Osteoblast (primary cell): ENCODE results near the gene PLAGL2. TPM values are rescaled to one million over a fixed set of nuclear protein-coding genes. Genes with fewer than 3 reads are reported as not detected.

ENCODE experiments used
- DNase-seq: peaks from one replicate; pipeline ENCODE4 v3.0.0; 2011; ENCODE audit warnings: low spot score, mixed read lengths; ENCODE audit not compliant: insufficient read length; ENCODE audit errors: missing footprints
- H2AFZ ChIP-seq: 2 replicates; pipeline ENCODE4 v1.6.0; 2011; ENCODE audit warnings: mild to moderate bottlenecking, low read length
- H3K27ac ChIP-seq: 2 replicates; pipeline ENCODE4 v1.5.1; 2011; ENCODE audit warnings: mild to moderate bottlenecking, low read depth, low read length, moderate library complexity
- H3K27me3 ChIP-seq: 2 replicates; pipeline ENCODE4 v1.6.0; 2012; ENCODE audit warnings: mild to moderate bottlenecking, control low read depth, inconsistent platforms, low read length, moderate library complexity; ENCODE audit not compliant: insufficient read depth
- H3K36me3 ChIP-seq: 2 replicates; pipeline ENCODE4 v1.5.1; 2011; ENCODE audit warnings: mild to moderate bottlenecking, low read length, control low read depth, moderate library complexity; ENCODE audit not compliant: insufficient read depth
- H3K4me1 ChIP-seq: 2 replicates; pipeline ENCODE4 v1.5.1; 2011; ENCODE audit warnings: mild to moderate bottlenecking, low read length, control low read depth, moderate library complexity; ENCODE audit not compliant: insufficient read depth
- H3K4me2 ChIP-seq: 2 replicates; pipeline ENCODE4 v1.6.0; 2011; ENCODE audit warnings: mild to moderate bottlenecking, low read length; ENCODE audit not compliant: insufficient read depth
- H3K4me3 ChIP-seq: fragments of 200-600 bp; sonication (generic); 3 replicates; pipeline ENCODE4 v1.5.1; 2012; ENCODE audit warnings: mild to moderate bottlenecking, low read length, inconsistent platforms; ENCODE audit not compliant: insufficient read depth
- H3K79me2 ChIP-seq: 2 replicates; pipeline ENCODE4 v1.6.0; 2012; ENCODE audit warnings: mild to moderate bottlenecking, low read length, control low read depth, inconsistent platforms; ENCODE audit not compliant: insufficient read depth
- H3K9me3 ChIP-seq: 2 replicates; pipeline ENCODE4 v1.5.1; 2011; ENCODE audit warnings: low read depth, low read length, control low read depth
- H4K20me1 ChIP-seq: 2 replicates; pipeline ENCODE4 v1.6.0; 2012; ENCODE audit warnings: mild to moderate bottlenecking, low read length, control low read depth; ENCODE audit not compliant: insufficient read depth
- CTCF ChIP-seq: IDR thresholded peaks from 2 replicates; pipeline ENCODE4 v1.5.1; 2011; ENCODE audit warnings: mild to moderate bottlenecking, low read depth, low read length, moderate library complexity; ENCODE audit errors: extremely low read depth
- total RNA-seq: library from RNA; depleted of rRNA; stranded (reverse); fragments of >200 nt; gene quantifications from 2 replicates; pipeline ENCODE4 v1.2.3, GENCODE V29; 2012

Gene PLAGL2
- total RNA-seq, 1 donor: 2.5 TPM

- Histone ChIP-seq H3K4me1 (no peaks in the 10 kb centered on the region), H3K79me2 (no peaks in the 10 kb centered on the region), H2AFZ (no peak overlapping the region), H4K20me1 (no peaks in the 10 kb centered on the region), H3K27me3 (no peaks in the 10 kb centered on the region), H3K27ac (no peak overlapping the region), H3K9me3 (no peaks in the 10 kb centered on the region), H3K36me3 (peaks cover 52% of the 10 kb centered on the region), H3K4me2 (no peak overlapping the region), H3K4me3 (no peak overlapping the region)
- TF ChIP-seq CTCF: no peak
- no peak for DNase-seq
These were observed 19.8 kb upstream of the PLAGL2 start for GRCh38 chr20:32227306-32227705.

- no peak for DNase-seq
- Histone ChIP-seq H2AFZ (no peak overlapping the region), H3K4me2 (no peak overlapping the region)
These were observed 18.8 kb upstream of the PLAGL2 start for GRCh38 chr20:32226391-32226790.

GRCh38 chr20:32224463-32224862 is 16.9 kb upstream of the PLAGL2 start:
- H3K4me2 ChIP-seq: no peak overlapping the region
- H3K27me3 ChIP-seq: no peaks in the 10 kb centered on the region
- H2AFZ ChIP-seq: no peak overlapping the region
- no peak overlapping the region for H3K4me3 ChIP-seq
- no peak overlapping the region for H3K27ac ChIP-seq
- H4K20me1 ChIP-seq: peaks cover 2% of the 10 kb centered on the region
- peaks cover 55% of the 10 kb centered on the region for H3K36me3 ChIP-seq
- no peak for TF ChIP-seq CTCF
- DNase-seq: no peak
- no peaks in the 10 kb centered on the region for H3K9me3 ChIP-seq
- H3K4me1 ChIP-seq: no peaks in the 10 kb centered on the region
- no peaks in the 10 kb centered on the region for H3K79me2 ChIP-seq

More at GRCh38 chr20:32226391-32226790, 18.8 kb upstream of the PLAGL2 start:
- no peaks in the 10 kb centered on the region for H3K79me2 ChIP-seq
- H3K36me3 ChIP-seq: peaks cover 48% of the 10 kb centered on the region
- TF ChIP-seq CTCF: no peak
- H3K9me3 ChIP-seq: no peaks in the 10 kb centered on the region
- H3K27me3 ChIP-seq: no peaks in the 10 kb centered on the region
- no peaks in the 10 kb centered on the region for H3K4me1 ChIP-seq
- H3K27ac ChIP-seq: no peak overlapping the region
- H3K4me3 ChIP-seq: no peak overlapping the region
- H4K20me1 ChIP-seq: peaks cover 1% of the 10 kb centered on the region

- Histone ChIP-seq H3K9me3 (no peaks in the 10 kb centered on the region), H3K27me3 (no peaks in the 10 kb centered on the region), H2AFZ (no peak overlapping the region), H3K4me3 (no peak overlapping the region), H3K36me3 (peaks cover 69% of the 10 kb centered on the region), H3K4me1 (no peaks in the 10 kb centered on the region), H3K4me2 (no peak overlapping the region), H3K27ac (no peak overlapping the region), H4K20me1 (peaks cover 2% of the 10 kb centered on the region), H3K79me2 (peaks cover 3% of the 10 kb centered on the region)
- no peak for DNase-seq
- TF ChIP-seq CTCF: no peak
These were observed 10.8 kb upstream of the PLAGL2 start for GRCh38 chr20:32218156-32218900.
